Prostate gland (tissue), 2 donors: Measurements from ENCODE around the gene EXO5.

ENCODE experiments used
- POLR2A ChIP-seq: fragments of 450-650 bp; IDR thresholded peaks from one replicate; pipeline ENCODE4 v1.6.1; 2016; ENCODE audit warnings: antibody characterized with exemption, mild to moderate bottlenecking
- POLR2AphosphoS5 ChIP-seq: sonication (generic); formaldehyde crosslinking; IDR thresholded peaks from one replicate; pipeline ENCODE4 v1.6.1; 2017; ENCODE audit warnings: antibody characterized with exemption
- TF ChIP-seq, protein P1 (sequence below), 4 experiments: fragments of 200-600 bp in 2 of 4; fragments of 450-650 bp in 2 of 4; sonication (generic) in 2 of 4; IDR thresholded peaks; 1 replicate in 3 of 4; 2 replicates in 1 of 4; pipeline ENCODE4 v1.5.1; 2016 to 2019; ENCODE audit warnings: antibody characterized with exemption in 4 of 4, mild to moderate bottlenecking in 2 of 4, moderate library complexity in 2 of 4

GRCh38 chr1:40564506-40564905, 55.9 kb downstream of the EXO5 start:
- TF ChIP-seq, protein P1, sequence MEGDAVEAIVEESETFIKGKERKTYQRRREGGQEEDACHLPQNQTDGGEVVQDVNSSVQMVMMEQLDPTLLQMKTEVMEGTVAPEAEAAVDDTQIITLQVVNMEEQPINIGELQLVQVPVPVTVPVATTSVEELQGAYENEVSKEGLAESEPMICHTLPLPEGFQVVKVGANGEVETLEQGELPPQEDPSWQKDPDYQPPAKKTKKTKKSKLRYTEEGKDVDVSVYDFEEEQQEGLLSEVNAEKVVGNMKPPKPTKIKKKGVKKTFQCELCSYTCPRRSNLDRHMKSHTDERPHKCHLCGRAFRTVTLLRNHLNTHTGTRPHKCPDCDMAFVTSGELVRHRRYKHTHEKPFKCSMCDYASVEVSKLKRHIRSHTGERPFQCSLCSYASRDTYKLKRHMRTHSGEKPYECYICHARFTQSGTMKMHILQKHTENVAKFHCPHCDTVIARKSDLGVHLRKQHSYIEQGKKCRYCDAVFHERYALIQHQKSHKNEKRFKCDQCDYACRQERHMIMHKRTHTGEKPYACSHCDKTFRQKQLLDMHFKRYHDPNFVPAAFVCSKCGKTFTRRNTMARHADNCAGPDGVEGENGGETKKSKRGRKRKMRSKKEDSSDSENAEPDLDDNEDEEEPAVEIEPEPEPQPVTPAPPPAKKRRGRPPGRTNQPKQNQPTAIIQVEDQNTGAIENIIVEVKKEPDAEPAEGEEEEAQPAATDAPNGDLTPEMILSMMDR (IDR thresholded peaks at IDR 0.05) = no peak
- TF ChIP-seq POLR2A (no peak), POLR2AphosphoS5 (no peak)
